Esophagus squamous epithelium (tissue), 4 donors: ENCODE measurements around the gene NIPBL.

ENCODE experiments used
- POLR2A ChIP-seq, 4 donors: fragments of 450-650 bp; IDR thresholded peaks; one replicate each; pipeline ENCODE4 v1.6.1; 2017; ENCODE audit warnings: antibody characterized with exemption in 4 of 4, mild to moderate bottlenecking in 4 of 4, moderate library complexity in 3 of 4
- TF ChIP-seq, protein P1 (sequence below), 6 experiments: fragments of 450-650 bp in 4 of 6; fragments of 200-600 bp in 2 of 6; sonication (generic) in 2 of 6; IDR thresholded peaks; one replicate each; pipeline ENCODE4 v1.5.1; 2016 to 2019; ENCODE audit warnings: antibody characterized with exemption in 6 of 6, mild to moderate bottlenecking in 4 of 6, moderate library complexity in 4 of 6

GRCh38 chr5:36901856-36902255 is 25.3 kb downstream of the NIPBL start:
- TF ChIP-seq, protein P1, sequence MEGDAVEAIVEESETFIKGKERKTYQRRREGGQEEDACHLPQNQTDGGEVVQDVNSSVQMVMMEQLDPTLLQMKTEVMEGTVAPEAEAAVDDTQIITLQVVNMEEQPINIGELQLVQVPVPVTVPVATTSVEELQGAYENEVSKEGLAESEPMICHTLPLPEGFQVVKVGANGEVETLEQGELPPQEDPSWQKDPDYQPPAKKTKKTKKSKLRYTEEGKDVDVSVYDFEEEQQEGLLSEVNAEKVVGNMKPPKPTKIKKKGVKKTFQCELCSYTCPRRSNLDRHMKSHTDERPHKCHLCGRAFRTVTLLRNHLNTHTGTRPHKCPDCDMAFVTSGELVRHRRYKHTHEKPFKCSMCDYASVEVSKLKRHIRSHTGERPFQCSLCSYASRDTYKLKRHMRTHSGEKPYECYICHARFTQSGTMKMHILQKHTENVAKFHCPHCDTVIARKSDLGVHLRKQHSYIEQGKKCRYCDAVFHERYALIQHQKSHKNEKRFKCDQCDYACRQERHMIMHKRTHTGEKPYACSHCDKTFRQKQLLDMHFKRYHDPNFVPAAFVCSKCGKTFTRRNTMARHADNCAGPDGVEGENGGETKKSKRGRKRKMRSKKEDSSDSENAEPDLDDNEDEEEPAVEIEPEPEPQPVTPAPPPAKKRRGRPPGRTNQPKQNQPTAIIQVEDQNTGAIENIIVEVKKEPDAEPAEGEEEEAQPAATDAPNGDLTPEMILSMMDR (IDR thresholded peaks at IDR 0.05), result no peak
- no peak for TF ChIP-seq POLR2A (IDR thresholded peaks at IDR 0.05)
